Nephron (organoid): ENCODE results near the gene PRUNE2.

ENCODE experiments used
- H3K27ac Mint-ChIP-seq, 3 experiments: 2 replicates each; pipeline ENCODE4 v1.8.0; 2020; ENCODE audit warnings: mixed read lengths in 3 of 3, mild to moderate bottlenecking in 2 of 3, moderate library complexity in 1 of 3
- H3K27me3 Mint-ChIP-seq: 2 replicates; pipeline ENCODE4 v1.8.0; 2021; ENCODE audit warnings: low read depth, mild to moderate bottlenecking, moderate library complexity, mixed read lengths
- H3K36me3 Mint-ChIP-seq: 2 replicates; pipeline ENCODE4 v1.8.0; 2020; ENCODE audit warnings: low read depth, mixed read lengths
- H3K4me1 Mint-ChIP-seq: 2 replicates; pipeline ENCODE4 v1.8.0; 2020; ENCODE audit warnings: mixed read lengths
- H3K4me3 Mint-ChIP-seq, 3 experiments: 2 replicates each; pipeline ENCODE4 v1.8.0; 2020; ENCODE audit warnings: mild to moderate bottlenecking in 3 of 3, mixed read lengths in 3 of 3, moderate library complexity in 2 of 3
- H3K9me3 Mint-ChIP-seq: 2 replicates; pipeline ENCODE4 v1.8.0; 2020; ENCODE audit warnings: mixed read lengths
- CTCF ChIP-seq, 3 experiments: fragments of 200-600 bp; sonication (generic); IDR thresholded peaks; one replicate each; pipeline ENCODE4 v1.5.0; 2021; ENCODE audit warnings: antibody characterized with exemption in 3 of 3; ENCODE audit not compliant: unreplicated experiment in 3 of 3

The PRUNE2 gene

GRCh38 chr9:76729116-76729515 lies 176.8 kb downstream of the PRUNE2 start:
- Mint-ChIP-seq H3K27ac (no peak overlapping the region), H3K27me3 (peaks cover 3% of the 10 kb centered on the region), H3K4me1 (peaks cover 44% of the 10 kb centered on the region), H3K9me3 (no peaks in the 10 kb centered on the region), H3K36me3 (no peaks in the 10 kb centered on the region), H3K4me3 (no peak overlapping the region)
- TF ChIP-seq CTCF (IDR thresholded peaks at IDR 0.05; ENCODE audit: unreplicated experiment in 3 of 3), result no peak

GRCh38 chr9:76725885-76726284 lies 180.0 kb downstream of the PRUNE2 start:
- Mint-ChIP-seq H3K27me3 (peaks cover 3% of the 10 kb centered on the region), H3K27ac (no peak overlapping the region), H3K4me3 (no peak overlapping the region), H3K9me3 (no peaks in the 10 kb centered on the region), H3K36me3 (no peaks in the 10 kb centered on the region), H3K4me1 (peaks cover 31% of the 10 kb centered on the region)
- TF ChIP-seq CTCF (IDR thresholded peaks at IDR 0.05; ENCODE audit: unreplicated experiment in 3 of 3), result no peak

- Mint-ChIP-seq H3K9me3 (no peaks in the 10 kb centered on the region), H3K4me3 (no peak overlapping the region)
Measured at GRCh38 chr9:76725011-76725546, 180.8 kb downstream of the PRUNE2 start.

GRCh38 chr9:76720245-76720644 lies 185.7 kb downstream of the PRUNE2 start:
- Mint-ChIP-seq H3K36me3 (no peaks in the 10 kb centered on the region), H3K27me3 (peaks cover 7% of the 10 kb centered on the region), H3K27ac (no peak overlapping the region), H3K4me1 (peaks cover 4% of the 10 kb centered on the region), H3K9me3 (no peaks in the 10 kb centered on the region), H3K4me3 (no peak overlapping the region)
- no peak for TF ChIP-seq CTCF (IDR thresholded peaks at IDR 0.05; ENCODE audit: unreplicated experiment in 3 of 3)

More at GRCh38 chr9:76725011-76725546, 180.8 kb downstream of the PRUNE2 start:
- H3K27ac Mint-ChIP-seq, result no peak overlapping the region
- TF ChIP-seq CTCF (IDR thresholded peaks at IDR 0.05; ENCODE audit: unreplicated experiment in 3 of 3), result no peak
- H3K4me1 Mint-ChIP-seq, result peaks cover 28% of the 10 kb centered on the region
- peaks cover 3% of the 10 kb centered on the region for H3K27me3 Mint-ChIP-seq
- no peaks in the 10 kb centered on the region for H3K36me3 Mint-ChIP-seq

GRCh38 chr9:76718166-76718565 lies 187.7 kb downstream of the PRUNE2 start:
- no peaks in the 10 kb centered on the region for H3K36me3 Mint-ChIP-seq
- no peak overlapping the region for H3K27ac Mint-ChIP-seq
- no peaks in the 10 kb centered on the region for H3K4me1 Mint-ChIP-seq
- TF ChIP-seq CTCF (IDR thresholded peaks at IDR 0.05; ENCODE audit: unreplicated experiment in 3 of 3), result no peak
- peaks cover 3% of the 10 kb centered on the region for H3K27me3 Mint-ChIP-seq
- no peaks in the 10 kb centered on the region for H3K9me3 Mint-ChIP-seq
- no peak overlapping the region for H3K4me3 Mint-ChIP-seq

- no peak for TF ChIP-seq CTCF (IDR thresholded peaks at IDR 0.05; ENCODE audit: unreplicated experiment in 3 of 3)
- Mint-ChIP-seq H3K27ac (no peak overlapping the region), H3K27me3 (peaks cover 3% of the 10 kb centered on the region), H3K36me3 (no peaks in the 10 kb centered on the region), H3K9me3 (no peaks in the 10 kb centered on the region), H3K4me1 (no peaks in the 10 kb centered on the region), H3K4me3 (no peak overlapping the region)
Measured at GRCh38 chr9:76717613-76718012, 188.3 kb downstream of the PRUNE2 start.
